GM18508 (cell line): ENCODE measurements around the gene SCIN.
"Not testable (repeated sequence)": the region's sequence is repeated elsewhere in the genome, so short reads cannot be mapped to it uniquely, and the experiment has no call there.

Source experiments
- ATAC-seq: cut with Tn5 transposase; IDR thresholded peaks from one replicate; pipeline ENCODE4 v1.9.1; 2021; ENCODE audit warnings: moderate number of reproducible peaks; ENCODE audit not compliant: insufficient read depth, unreplicated experiment

Gene SCIN

DNA sequence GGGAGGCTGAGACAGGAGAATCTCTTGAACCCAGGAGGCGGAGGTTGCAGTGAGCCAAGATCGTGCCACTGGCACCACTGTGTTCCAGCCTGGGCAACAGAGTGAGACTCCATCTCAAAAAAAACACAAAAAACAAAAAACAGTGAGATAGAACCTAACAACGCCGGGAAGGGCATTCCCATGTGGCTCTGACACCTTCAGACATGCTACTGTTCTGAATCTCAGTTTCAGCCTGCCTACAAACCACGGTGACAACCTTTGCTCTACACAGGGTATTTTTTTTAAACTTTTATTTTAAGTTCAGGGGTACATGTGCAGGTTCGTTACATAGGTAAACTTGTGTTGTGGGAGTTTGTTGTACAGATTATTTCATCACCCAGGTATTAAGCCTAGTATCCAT lies 74.7 kb downstream of the SCIN start:
- ATAC-seq = not testable (repeated sequence)

DNA sequence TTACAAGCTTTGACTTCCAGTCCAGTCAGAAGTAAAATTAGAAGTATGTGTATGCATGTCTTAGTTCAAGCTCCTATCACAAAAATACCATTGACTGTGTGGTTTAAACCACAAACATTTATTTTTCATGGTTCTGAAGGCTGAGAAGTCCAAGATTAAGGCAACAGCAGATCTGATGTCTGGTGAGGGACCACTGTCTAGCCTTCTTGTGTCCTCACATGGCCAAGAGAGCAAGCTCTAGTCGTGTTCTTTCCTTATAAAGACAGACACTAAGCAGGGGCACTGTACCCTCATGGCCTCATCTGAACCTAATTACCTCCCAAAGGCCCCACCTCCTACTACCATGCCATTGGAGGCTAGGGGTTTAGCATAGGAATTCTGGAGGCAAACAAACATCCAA lies 75.6 kb downstream of the SCIN start:
- no peak for ATAC-seq

DNA sequence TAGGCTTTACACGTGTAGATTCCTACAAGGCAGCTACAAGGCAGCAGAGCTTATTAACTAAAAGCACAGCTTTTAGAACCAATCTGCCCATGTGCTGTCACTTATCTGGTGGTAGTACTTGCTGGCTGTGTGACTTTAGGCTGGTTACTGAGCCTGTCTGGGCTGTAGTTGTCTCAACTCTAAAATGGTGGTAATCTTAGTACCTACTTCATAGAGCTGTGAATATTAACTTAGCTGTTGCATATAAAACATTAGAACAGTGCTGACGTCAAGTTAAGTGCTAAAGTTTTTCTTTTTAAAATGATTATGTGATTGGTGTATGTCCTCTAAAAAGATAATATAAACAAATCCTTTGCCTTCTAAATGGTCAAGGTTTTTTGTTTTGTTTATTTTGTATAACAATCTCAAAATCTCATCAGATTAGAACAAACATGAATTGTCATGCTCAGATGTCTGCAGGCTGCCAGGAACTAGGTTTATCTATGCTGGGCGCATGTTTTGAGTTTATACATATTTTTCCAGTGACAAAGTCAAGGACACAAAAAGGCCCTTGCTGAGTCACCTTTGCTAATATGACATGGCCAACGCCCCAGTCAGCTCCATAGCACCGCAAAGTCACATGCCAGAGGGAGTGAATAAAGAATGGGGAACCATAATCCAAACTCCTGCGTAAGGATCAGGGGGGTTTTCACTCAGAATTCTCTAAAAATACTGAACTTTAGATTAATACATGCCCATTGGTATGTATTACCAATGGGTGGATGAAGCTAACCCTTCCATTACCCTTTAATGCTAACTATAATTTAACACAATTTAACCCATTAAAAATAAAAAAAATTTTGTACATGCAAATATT lies 77.1 kb downstream of the SCIN start:
- no peak for ATAC-seq

DNA sequence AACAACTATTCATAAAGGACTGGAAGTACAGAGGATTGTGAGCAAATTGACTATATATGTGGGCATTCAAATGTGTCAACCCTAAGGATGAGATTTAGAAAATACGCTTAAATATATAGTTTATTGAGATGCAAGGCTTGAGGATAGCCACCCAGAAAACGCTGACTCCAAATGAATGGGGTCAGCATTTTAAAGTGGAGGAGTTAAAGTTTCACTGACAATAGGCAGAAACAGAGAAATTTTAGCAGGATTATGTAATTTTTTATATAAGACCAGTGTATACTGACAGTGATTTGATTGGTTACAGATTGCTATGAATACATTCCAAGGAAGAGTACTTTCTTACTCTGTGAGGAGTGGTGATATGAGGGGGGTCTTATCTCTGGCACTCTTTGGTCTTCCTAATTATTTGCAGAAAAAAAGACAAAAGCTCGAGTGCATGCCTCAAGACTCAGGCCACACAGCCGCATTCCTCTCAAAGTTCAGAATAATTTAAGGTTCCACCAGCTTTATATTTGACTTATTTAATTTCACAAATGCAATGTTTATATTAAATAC lies 78.3 kb downstream of the SCIN start:
- ATAC-seq = no peak

DNA sequence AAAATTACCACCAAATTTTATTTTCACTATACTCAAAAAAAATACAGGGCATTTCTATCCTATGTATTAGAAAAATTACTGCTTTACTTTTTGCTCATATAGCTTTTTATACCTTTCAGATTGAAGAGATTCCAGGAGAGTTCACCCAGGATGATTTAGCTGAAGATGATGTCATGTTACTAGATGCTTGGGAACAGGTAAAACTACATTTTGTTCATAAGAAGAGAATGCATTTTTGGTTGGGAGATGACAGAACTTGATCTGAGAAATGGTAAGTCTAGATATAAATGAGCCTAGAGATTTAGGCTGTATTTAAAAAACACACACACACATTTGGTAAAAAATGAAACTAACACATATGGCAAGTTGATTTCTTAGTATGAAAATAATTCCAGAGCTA lies 78.8 kb downstream of the SCIN start:
- no peak for ATAC-seq

DNA sequence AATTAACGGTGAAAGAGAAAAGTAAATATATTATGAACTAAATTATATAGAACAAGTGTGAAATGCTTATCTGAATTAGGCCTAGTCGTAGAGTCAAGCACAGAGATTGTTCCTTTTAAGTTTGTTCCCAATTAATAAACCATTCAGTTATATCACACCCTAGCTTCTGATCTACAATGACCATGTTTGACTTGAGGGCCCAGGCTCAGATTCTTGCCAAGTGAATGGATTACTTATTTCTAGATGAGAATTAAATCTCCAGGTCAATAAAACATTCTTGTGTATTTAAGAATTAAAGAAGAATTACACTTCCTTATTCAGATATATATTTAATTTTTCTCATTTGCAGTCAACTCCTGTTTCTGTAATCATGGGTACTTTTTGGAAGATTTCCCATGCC lies 79.6 kb downstream of the SCIN start:
- ATAC-seq = no peak

DNA sequence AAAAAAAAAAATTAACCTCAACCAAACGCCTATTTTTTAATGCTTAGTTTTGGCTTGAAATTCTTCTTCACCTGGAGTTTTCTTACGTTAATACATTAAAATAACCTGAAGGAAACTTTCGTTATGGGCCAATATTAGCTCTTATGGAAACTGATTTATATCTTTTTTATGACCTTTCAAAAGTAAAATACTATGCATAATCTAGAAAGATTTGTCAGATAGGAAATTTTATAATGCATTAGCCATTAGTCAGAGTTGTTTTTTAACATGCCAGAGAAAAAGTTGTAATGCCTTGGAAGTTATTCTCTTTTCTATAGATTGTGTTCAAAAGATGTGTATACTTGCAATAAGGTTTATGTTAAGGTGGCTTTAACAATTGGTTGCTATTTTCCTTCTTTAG lies 82.6 kb downstream of the SCIN start:
- ATAC-seq = no peak

DNA sequence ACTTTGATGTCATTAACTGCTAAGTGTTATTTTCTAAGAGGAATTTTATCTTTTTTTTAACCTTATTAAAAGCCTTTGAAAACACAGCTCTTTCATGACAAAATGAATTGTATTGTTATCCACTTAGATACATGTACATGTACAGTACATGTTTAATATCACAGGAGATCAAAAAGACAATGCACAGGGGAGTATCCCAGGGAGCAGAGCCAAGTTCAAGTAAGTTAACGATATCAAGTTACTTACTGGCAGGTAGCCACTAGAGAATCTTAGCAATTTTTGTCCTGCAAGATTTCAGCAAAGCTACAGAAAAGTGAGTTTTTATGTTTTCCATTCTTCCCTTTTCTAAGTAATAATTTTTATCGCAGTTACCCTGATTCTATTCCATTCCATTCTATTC lies 83.0 kb downstream of the SCIN start:
- ATAC-seq = no peak

DNA sequence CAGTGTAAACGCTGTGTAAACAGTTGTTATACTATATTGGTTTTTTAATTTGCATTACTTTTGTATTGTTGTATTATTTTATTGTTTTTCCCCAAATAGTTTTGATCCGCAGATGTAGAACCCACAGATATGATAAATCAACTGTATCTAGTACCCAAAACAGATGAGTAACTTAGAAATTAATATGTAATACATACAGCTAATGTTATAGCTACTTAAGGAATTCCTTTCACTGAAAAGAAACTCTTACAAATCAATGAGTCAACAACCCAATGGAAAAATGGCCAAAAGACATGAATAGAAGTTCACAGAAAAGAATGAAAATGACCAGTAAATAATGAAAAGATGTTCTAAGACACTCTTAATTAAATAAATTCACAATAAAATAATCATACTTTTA lies 84.6 kb downstream of the SCIN start:
- ATAC-seq = no peak

DNA sequence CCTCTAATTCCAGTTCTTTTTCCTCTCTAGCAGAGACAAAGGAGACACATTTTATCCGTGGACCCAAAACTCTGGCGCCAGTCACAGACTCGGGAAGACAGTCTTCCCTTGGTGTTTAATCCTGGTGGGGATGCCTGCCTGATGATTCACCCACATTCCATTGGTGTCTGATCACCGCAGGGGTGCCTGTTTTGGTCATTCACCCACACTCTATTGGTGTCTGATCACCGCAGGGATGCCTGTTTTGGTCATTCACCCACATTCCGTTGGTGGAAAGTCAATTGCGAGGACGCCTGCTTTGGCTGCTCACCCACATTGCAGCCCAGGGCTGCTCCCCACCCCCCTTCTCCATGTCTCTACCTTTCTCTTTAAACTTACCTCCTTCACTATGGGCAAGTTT lies 89.9 kb downstream of the SCIN start:
- ATAC-seq = not testable (repeated sequence)

DNA sequence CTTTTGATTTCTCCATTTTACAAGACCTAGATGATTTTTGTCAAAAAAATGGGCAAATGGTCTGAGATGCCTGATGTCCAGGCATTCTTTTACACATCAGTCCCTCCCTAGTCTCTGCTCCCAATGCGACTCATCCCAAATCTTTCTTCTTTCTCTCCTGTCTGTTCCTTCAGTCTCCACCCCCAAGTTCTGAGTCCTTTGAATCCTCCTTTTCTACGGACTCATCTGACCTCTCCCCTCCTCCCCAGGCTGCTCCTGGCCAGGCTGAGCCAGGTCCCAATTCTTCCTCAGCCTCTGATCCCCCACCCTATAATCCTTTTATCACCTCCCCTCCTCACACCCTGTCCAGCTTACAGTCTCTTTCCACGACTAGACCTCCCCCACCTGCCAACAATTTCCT lies 90.5 kb downstream of the SCIN start:
- not testable (repeated sequence) for ATAC-seq

DNA sequence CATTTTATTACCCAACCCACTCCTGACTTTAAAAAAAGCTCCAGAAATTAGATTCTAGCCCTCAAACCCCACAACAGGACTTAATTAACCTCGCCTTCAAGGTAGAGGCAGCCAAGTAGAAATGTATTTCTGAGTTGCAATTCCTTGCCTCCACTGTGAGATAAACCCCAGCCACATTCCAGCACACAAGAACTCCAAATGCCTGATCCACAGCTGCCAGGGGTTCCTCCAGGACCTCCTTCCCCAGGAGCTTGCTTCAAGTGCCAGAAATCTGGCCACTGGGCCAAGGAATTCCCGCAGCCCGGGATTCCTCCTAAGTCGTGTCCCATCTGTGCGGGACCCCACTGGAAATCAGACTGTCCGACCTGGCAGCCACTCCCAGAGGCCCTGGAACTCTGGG lies 91.1 kb downstream of the SCIN start:
- no peak for ATAC-seq

DNA sequence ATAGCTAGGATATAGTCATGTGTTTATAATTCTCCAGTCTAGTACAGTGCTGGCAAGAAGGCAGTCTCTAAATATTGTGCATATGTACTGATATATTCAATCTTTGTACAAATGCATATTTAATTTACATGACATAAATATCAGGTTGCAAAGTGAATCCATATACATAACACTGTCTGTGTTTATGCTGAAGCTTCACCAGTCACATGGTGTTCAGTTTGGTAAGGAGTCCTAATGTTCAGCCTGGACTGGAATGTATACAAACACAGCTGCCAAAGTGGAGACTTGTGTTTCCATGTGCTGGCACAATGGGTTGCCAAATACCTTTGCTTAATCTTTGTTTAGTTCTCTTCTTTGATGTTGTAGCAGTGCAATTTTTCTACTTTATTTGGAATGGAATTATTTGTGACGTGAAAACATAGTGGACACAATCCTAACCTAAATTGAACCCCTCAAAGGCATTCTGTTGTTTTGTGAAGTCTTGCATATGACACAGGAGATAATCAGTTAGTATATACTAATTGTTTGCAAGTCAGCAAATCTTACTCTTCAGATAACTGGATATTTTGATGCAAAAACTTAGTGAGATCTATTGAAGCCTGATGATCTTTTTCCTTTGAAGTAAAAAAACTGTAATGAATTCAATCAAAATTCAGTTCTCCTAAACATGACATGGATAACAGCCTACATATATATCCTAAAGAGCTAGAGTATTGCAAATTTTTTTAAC lies 99.6 kb downstream of the SCIN start:
- ATAC-seq = no peak

DNA sequence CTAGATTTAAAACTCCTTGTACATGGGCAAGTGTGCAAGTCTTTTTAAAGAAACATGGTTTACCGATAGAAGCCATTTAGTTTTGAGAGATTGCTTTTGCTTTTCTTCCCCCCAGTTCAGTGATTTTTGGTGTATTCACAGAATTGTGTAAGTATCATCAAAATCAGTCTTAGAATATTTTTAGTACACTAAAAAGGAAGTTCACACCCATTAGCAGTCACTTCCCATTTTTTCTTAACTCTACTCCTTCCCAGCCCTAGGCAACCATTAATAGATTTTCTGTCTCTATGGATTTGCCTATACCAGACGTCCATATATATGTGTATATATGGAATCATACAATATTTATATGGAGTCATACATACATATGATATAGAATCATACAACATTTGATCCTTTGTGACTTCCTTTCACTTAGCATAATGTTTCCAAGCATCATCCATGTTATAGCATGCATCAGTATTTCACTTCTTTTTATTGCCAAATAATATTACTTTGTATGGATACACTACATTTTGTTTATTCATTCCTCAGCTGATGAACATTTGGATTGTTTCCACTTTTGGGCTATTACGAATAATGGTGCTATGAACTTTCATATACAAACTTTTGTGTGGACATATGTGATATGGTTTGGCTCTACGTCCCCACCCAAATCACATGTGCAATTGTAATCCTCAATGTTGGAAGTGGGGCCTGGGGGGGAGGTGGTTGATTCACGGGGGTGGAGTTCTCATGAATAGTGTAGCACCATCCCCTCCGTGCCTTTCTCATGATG lies 100.4 kb downstream of the SCIN start:
- no peak for ATAC-seq

DNA sequence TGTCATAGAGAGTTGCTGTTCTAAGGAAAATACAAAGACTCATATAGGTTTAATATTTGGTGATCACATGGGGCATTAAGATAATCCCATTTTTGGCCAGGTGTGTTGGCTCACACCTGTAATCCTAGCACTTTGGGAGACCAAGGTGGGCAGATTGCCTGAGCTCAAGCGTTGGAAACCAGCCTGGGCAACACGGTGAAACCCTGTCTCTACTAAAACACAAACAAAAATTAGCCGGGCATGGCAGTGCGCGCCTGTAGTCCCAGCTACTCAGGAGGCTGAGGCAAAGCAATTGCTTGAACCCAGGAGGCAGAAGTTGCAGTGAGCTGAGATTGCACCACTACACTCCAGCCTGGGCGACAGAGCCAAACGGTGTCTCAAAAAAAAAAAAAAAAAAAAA lies 102.9 kb downstream of the SCIN start:
- ATAC-seq = not testable (repeated sequence)

DNA sequence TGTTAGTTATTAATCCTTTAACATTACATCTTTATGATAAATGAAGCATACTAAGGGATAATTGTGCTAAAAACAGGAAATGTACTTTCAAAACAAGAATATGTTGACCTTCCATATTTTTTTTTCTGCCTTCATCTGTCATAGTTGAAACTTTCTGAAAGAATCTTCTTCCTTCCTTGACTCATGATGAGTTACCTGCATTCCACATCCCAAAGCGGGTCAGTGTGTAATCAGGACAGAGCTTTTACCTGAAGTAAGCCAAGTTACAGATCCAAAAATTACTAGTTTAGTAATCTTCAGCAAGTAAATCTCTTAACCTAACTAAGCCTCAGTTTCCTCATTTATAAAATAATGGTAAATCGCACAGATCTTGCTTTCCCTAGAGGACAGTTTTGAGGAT lies 103.5 kb downstream of the SCIN start:
- no peak for ATAC-seq

DNA sequence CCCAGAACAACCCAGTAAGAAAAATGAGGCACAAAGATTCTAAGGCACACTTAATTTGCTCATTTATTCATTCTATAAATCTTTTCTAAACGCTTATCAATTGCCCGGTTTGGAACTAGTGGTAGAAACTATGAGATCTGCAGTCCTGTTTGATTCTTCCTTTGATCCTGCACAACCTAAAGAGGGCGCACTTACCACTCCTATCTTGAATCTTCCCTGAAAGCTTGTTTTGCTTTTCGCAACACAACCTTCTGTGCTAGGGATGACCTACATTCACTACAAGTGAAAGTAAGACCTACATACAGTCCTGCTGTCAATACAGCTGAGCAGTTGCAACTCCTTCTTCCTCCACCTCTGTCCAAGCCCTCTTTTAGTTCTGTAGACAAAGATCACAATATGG lies 104.3 kb downstream of the SCIN start:
- no peak for ATAC-seq

DNA sequence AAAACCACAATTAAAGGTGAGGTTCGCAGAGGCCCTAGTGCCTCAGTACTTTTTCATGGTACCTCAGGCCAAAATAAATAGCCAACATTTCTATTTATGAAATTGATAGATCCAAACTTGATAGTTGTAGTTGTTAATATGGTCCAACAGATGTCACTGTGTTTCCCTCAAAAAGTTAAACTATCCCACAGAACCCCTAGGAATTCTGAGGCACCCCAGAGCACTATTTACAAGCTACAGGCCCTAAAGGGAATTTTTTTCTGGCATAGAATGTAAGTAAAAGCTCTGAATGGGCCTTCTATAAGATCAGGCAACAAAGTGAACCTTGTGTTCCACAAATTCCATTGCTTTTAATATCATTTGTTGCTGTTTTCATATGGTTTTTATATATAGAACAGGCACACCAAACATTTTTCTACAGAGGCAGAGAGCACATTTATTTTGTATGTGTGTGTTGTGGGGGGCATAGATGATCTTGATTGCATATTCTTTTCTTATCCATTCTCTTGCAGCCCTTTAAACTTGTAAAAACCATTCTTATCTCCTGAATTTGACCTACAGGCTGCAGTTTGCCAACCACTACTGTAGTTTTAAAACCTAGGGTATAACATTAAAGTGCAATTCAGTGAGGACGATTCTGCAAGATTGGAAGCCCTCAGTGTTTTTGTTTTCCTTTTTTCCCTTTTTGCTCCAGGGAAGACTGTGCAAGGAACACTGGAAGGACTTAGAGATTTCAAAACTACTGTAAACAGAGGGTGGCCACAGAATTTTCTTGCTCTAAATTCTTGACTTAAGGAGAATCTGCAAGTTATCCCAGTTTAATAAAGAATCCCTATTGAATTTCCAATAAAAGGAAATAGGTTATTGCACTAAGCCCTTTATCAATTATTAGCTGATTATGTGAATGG lies 113.4 kb downstream of the SCIN start:
- ATAC-seq = no peak

DNA sequence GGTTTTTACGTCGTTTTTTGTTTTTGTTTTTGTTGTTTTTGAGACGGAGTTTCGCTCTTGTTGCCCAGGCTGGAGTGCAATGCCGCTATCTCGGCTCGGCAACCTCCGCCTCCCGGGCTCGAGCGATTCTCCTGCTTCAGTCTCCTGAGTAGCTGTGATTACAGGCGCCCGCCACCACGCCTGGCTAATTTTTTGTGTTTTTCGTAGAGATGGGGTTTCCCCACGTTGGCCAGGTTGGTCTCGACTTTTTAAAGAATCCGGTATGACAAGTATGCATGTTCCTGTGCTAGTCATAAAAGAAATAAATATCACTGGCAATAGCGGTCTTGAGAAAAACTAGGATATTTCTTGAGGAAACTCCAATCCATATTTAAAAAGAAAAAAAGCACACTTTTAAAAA lies 114.2 kb downstream of the SCIN start:
- no peak for ATAC-seq

DNA sequence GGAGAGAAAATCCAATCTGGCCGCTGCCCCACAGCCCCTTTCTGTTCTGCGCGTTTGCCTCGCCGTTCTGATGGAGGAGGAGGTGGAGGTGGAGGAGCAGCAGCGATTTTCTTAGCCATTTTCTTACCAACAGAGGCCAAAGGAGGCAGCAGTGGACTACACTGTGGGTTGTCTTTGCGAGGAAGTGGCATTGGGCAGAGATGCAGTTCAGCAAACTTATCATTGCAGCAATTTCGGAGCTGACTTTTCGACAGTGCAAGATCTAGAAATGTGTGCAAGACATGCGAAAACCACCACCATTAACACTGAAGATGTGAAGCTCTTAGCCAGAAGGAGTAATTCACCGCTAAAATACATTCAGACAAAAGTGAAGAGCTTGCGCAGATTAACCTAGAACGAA lies 115.0 kb downstream of the SCIN start:
- no peak for ATAC-seq
